Measurements from ENCODE around the gene APH1A.

GRCh38 chr1:150295476-150295875 is 26.7 kb upstream of the APH1A start:
- TF ChIP-seq CTCF (conservative IDR thresholded peaks at IDR 0.05 in 1 of 2, IDR thresholded peaks at IDR 0.05 in 1 of 2; ENCODE audit: extremely low read depth in 1 of 2, insufficient read depth in 1 of 2, low read depth in 1 of 2, low read length in 2 of 2), result no peak
- TF ChIP-seq EZH2 (IDR thresholded peaks at IDR 0.05; ENCODE audit: borderline replicate concordance, low read length), result no peak
